ENCODE measurements around the gene HNRNPUL1. TPM values are rescaled to one million over a fixed set of nuclear protein-coding genes. Genes with fewer than 3 reads are reported as not detected.

Gene HNRNPUL1
- total RNA-seq, 2 donors from 2014 or later = 116 to 147 TPM

DNA sequence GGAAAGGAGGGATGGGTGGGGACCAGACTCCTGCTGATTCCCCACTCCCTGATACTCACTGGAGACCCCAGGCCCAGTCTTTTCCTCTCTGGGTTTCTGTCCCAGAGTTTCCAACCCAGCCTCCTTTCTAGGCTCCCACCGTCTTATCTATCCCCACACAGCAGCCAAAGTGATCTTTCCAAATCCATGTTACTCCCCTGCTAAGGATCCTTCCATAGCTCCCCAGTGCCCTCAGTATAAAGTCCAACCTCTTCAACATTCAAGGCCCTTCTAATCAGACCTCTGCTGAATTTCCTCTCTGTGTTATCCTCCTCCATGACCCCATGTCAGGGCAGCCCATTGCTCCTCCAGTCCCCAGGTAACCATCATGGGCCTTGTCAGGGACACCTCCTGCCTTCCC is 90.9 kb downstream of the HNRNPUL1 start:
- no peak for DNase-seq
- no peak for ATAC-seq
- intact Hi-C loops (cut with DNase I) = no loop called here

DNA sequence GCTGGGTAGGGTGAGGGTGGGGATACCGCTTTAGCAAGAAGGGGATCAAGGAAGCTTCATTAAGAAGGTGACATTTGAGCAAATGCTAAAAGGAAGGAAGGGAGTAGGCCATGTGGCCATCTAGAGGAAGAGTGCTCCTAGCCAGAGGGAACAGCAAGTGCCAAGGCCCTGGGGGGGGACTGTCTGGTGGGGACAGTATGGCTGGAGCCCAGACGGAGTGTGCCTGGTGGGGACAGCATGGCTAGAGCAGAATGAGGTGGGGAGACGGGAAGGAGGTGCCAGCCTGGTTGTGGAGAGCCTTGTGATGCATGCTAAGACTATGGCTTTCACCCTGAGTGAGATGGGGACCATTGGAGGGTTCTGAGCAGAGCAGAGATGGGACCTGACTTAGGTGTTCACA is 91.6 kb downstream of the HNRNPUL1 start:
- intact Hi-C loops (cut with DNase I) = no loop called here
- DNase-seq (no peak), ATAC-seq (no peak)

DNA sequence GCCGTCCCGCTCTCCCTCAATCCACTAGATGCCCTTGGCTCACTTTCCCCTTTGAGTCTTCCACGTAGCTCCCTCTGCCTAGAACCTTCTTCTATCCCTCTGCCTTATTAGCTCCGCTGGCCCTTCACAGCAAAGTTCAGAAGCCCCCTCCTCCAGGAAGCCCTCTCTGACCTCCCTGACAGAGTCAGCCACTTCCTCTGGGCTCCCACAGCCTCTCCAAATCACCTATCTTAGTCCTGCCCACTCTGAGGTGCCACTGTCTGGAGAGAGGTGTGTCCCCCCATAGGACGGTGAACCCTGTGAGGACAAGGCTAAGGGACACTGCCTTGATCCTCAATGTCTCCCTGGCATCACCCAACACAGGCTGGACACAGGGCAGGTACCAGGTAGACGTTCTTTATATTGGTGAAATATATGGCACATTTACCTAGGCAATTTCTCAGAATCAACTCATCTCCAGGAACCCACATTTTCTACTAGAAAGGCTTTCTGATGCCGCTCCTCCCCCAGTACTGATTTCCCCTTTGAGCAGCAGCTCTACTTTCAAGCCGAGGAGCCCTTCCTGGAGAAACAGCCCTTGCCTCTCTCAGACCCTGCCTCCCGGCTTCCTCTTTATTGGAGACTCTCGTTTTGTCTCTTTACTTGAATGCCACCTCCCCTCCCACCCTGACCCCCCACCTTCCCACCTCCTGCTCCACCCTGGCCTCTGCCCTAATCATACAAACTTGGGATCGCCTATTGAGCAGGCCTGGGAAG is 93.0 kb downstream of the HNRNPUL1 start:
- no peak for ATAC-seq
- no peak for DNase-seq
- intact Hi-C loops (cut with DNase I) = no loop called here

Other genes with a start within 250 kb of the HNRNPUL1 start
- not detected for gene CYP2A13, start 175.9 kb upstream of the HNRNPUL1 start, total RNA-seq
- gene CYP2F1, start 149.9 kb upstream of the HNRNPUL1 start, total RNA-seq = not detected
- 1 to 10 TPM; 1.1 to 1.3 TPM for gene CYP2S1, start 71.2 kb upstream of the HNRNPUL1 start, total RNA-seq
- 10 to 100 TPM; 27.5 to 31.8 TPM for gene AXL, start 45.1 kb upstream of the HNRNPUL1 start, total RNA-seq
- 10 to 100 TPM; 18.0 to 18.6 TPM for gene CCDC97, start 45.8 kb downstream of the HNRNPUL1 start, total RNA-seq
- gene TGFB1, start 89.5 kb downstream of the HNRNPUL1 start, total RNA-seq = 10 to 100 TPM; 29.3 to 31.5 TPM
- 1 to 10 TPM; 3.5 to 4.1 TPM for gene B9D2, start 99.8 kb downstream of the HNRNPUL1 start, total RNA-seq
- 1 to 10 TPM; 6.3 to 6.8 TPM for gene TMEM91, start 112.2 kb downstream of the HNRNPUL1 start, total RNA-seq
- gene EXOSC5, start 133.0 kb downstream of the HNRNPUL1 start, total RNA-seq = 10 to 100 TPM in 1 of 2 donors, 1 to 10 TPM in 1; 8.1 to 13.4 TPM
- gene BCKDHA, start 133.4 kb downstream of the HNRNPUL1 start, total RNA-seq = 10 to 100 TPM; 24.0 to 31.4 TPM
- gene B3GNT8, start 163.0 kb downstream of the HNRNPUL1 start, total RNA-seq = 1 to 10 TPM; 1.4 to 3.2 TPM
- 10 to 100 TPM; 59.0 to 67.6 TPM for gene DMAC2, start 175.5 kb downstream of the HNRNPUL1 start, total RNA-seq
- gene ERICH4, start 178.8 kb downstream of the HNRNPUL1 start, total RNA-seq = not detected